NCI-H2171 treated with DMSO at 0.1 percent for 48 hours (cell line): ENCODE results near the gene MAN2A2.
"Not testable (repeated sequence)": the region's sequence is repeated elsewhere in the genome, so short reads cannot be mapped to it uniquely, and the experiment has no call there.

ENCODE experiments used
- DNase-seq: peaks from one replicate; lab custom pipeline; 2025; lab: John Stamatoyannopoulos, UW

Gene MAN2A2

GRCh38 chr15:90871716-90872485 is 31.2 kb upstream of the MAN2A2 start:
- no peak for DNase-seq

DNA sequence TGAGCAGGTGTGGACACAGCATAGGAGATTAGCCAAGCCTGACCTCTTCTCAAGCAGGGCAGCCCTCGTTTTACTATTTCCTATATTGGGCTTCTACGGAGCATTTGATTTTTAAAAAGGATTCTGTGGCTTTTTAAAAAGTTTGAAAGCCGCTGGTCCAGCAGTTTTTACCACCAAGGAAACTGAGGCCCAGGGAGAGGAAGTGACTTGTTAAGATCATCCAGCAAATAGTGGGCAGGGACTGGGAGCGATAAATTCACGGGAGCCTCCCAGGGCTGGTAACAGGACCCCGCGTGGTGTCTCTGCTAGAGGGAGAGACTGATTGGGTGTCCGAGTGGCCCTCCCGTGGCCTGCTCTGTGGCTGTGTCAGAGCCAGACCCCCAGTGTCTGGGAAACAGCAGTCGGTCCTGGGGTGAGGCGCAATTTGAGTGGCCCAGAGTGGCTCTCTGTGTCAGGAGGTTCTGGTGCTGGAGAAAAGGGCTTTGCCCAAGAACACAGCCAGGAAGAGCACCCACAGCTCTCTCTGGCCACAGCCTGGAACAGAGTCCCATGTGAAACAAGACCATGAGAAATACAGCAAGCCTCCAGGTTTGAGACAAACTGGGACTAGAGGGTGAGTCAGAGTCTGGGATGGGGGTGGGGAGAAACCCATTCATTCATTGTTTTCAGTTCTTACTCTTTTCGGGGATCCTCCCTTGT is 30.5 kb upstream of the MAN2A2 start:
- DNase-seq, result no peak

DNA sequence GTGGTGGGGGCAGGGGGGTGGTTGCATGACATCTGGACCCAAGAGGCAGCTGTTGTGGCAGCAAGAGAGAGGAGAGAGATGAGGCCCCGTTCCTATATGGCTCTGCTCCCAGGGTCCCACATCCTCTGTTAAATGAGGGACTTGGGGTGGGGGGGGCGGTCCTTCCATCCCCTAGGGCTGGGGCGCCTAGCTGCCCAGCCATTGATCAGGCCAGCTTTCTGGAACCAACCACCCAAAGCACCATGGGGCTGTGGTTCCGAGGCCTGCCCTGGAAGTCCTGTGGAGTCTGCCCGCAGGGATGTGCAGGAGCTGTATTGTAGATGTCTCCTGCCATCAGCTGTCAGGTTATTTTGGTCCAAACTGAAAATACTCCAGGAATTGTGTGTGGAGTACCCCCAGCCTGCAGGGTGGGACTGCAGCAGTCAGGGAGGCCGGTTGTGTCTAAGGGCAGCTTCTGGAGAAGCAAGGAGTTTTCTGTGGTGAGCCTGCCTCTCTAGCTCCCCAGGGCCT is 29.6 kb upstream of the MAN2A2 start:
- no peak for DNase-seq

DNA sequence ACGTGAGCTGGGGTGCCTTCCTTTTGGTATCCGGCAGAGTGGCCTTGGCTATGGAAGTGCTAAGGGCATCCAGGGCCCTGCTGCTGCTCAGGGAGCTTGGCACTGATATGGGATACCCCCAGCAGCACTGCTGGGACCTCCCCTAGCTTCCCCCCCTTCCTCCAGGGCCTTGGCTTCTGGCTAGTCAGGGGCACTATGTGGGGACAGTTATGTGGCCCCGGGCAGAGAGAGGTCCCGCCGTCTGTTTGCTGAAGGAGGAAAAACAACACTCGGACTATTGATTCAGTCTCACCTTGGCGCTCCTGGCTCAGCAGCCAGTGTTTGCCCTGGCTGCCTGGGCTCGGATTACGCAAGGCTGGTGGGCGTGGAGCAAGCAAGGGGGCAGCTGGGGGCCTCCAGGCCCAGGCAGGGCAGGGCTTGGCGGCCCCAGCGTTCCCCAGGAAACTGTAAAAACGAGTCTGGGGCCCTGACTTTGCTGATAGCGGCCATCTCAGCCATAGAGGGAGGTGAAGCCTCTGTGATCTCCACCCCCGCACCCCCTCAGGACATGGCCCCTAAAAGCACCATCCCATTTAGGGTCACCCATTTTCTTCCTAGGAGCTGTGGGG is 29.0 kb upstream of the MAN2A2 start:
- peak; percentile 35 for DNase-seq

DNA sequence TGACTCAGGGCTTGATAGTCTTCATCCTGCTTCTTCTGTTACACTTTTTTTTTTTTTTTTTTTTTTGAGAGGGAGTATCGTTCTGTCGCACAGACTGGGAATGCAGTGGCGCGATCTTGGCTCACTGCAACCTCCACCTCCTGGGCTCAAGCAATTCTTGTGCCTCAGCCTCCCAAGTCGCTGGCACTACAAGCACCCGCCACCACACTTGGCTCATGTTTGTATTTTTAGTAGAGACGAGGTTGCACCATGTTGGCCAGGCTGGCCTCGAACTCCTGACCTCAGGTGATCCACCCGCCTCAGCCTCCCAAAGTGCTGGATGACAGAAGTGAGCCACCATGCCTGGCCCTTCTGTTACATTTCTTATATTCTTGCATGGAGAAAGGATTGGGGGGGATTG is 28.1 kb upstream of the MAN2A2 start:
- DNase-seq, result not testable (repeated sequence)

GRCh38 chr15:90875549-90875981 is 27.5 kb upstream of the MAN2A2 start:
- no peak for DNase-seq

DNA sequence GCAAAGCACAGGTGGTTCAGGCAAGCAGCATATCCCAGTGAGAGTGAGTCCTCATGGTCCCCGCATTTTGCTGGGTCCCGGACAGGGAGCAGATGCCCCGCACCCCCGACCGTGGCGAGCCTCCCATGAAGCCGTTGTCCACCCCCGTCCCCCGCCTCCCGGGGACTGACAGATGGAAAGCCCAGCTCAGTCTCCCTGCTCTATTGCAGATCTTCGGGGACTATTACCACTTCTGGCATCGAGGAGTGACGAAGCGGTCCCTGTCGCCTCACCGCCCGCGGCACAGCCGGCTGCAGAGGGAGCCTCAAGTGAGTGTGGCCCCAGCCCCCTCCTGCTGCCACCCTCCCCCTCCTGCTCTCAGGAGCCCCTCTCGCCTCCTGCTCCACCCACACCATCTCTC is 27.1 kb upstream of the MAN2A2 start:
- DNase-seq, result no peak

DNA sequence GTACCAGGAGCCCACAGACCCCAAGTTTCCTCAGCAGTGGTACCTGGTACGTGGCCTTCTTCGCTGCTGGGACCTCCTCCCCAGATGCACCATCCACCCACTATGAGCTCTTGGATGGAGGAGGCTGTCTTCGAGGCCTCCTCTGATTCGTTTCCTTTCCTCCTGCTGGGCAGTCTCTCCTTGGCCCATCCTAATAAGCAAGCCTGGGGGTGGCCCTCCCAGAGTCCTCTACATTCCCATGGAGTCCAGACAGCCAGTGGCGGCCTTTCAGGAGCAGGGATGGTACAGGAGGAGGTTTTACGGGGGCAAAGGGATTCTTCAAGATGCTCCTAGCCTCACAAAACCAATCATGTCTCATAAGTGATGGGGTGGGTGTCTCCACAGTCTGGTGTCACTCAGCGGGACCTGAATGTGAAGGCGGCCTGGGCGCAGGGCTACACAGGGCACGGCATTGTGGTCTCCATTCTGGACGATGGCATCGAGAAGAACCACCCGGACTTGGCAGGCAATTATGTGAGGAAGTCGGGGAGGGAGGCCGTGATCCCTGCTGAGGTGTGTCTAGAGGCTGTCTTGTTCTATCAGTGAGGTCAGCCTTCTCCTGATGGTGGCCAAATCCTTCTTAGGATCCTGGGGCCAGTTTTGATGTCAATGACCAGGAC is 26.5 kb upstream of the MAN2A2 start:
- DNase-seq, result no peak

DNA sequence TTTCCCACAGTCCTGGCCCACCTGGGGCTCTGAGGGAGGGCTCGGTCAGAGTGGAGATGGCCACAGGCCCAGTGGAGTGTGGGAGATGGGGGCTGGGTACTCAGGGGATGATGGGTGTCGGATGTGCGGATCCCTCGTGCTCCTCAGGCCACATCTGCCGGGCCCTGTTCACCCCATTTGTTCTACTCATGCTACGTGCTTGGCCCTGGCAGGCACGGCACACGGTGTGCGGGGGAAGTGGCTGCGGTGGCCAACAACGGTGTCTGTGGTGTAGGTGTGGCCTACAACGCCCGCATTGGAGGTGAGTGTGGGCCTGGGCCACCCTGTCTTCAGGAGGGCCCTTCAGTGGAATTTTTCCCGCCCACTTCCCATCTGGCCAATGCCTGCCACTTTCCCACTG is 25.8 kb upstream of the MAN2A2 start:
- no peak for DNase-seq

DNA sequence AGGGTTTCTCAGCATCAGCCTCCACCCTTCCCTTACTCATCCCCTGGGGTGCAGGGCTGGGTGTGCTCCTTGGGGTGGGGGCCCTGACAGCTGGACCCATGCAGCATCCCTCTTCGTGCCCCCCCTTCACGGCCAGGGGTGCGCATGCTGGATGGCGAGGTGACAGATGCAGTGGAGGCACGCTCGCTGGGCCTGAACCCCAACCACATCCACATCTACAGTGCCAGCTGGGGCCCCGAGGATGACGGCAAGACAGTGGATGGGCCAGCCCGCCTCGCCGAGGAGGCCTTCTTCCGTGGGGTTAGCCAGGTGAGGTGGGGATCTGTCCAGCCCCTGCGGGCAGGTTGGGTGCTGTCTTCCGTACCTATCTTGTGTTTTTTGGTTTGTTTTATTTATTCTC is 25.1 kb upstream of the MAN2A2 start:
- no peak for DNase-seq

DNA sequence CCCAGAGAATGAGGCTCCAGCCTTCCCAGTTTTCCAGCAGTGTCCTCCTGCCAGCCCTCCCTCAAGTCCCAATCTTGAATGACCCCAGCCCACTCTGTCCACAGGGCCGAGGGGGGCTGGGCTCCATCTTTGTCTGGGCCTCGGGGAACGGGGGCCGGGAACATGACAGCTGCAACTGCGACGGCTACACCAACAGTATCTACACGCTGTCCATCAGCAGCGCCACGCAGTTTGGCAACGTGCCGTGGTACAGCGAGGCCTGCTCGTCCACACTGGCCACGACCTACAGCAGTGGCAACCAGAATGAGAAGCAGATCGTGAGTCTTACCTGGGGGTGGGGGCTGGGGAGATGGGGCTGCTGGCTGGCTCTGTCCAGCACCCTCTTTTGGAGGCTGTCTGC is 24.4 kb upstream of the MAN2A2 start:
- no peak for DNase-seq

DNA sequence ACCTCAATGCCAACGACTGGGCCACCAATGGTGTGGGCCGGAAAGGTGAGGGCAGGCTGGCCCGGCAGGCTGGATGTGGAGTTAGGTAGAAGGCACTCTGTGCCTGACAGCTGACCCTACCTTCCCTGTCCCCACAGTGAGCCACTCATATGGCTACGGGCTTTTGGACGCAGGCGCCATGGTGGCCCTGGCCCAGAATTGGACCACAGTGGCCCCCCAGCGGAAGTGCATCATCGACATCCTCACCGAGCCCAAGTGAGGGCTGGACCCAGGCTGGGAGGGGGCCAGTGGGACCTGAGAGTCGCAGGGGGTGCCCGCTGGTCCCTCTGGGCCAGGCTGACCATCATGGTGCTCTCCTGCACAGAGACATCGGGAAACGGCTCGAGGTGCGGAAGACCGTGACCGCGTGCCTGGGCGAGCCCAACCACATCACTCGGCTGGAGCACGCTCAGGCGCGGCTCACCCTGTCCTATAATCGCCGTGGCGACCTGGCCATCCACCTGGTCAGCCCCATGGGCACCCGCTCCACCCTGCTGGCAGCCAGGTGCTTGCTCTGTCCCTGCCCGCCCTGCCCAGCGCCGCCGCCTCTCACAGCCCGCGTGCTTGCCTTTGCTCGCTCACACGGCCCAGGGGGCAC is 23.3 kb upstream of the MAN2A2 start:
- no peak for DNase-seq

GRCh38 chr15:90880381-90881145 is 22.5 kb upstream of the MAN2A2 start:
- DNase-seq, result no peak

GRCh38 chr15:90881181-90881977 is 21.7 kb upstream of the MAN2A2 start:
- DNase-seq, result no peak

DNA sequence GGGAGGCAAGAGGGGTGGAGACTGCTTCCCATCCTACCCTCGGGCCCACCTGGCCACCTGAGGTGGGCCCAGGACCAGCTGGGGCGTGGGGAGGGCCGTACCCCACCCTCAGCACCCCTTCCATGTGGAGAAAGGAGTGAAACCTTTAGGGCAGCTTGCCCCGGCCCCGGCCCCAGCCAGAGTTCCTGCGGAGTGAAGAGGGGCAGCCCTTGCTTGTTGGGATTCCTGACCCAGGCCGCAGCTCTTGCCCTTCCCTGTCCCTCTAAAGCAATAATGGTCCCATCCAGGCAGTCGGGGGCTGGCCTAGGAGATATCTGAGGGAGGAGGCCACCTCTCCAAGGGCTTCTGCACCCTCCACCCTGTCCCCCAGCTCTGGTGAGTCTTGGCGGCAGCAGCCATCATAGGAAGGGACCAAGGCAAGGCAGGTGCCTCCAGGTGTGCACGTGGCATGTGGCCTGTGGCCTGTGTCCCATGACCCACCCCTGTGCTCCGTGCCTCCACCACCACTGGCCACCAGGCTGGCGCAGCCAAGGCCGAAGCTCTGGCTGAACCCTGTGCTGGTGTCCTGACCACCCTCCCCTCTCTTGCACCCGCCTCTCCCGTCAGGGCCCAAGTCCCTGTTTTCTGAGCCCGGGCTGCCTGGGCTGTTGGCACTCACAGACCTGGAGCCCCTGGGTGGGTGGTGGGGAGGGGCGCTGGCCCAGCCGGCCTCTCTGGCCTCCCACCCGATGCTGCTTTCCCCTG is 21.0 kb upstream of the MAN2A2 start:
- no peak for DNase-seq

GRCh38 chr15:90882781-90883525 is 20.1 kb upstream of the MAN2A2 start:
- DNase-seq, result no peak

DNA sequence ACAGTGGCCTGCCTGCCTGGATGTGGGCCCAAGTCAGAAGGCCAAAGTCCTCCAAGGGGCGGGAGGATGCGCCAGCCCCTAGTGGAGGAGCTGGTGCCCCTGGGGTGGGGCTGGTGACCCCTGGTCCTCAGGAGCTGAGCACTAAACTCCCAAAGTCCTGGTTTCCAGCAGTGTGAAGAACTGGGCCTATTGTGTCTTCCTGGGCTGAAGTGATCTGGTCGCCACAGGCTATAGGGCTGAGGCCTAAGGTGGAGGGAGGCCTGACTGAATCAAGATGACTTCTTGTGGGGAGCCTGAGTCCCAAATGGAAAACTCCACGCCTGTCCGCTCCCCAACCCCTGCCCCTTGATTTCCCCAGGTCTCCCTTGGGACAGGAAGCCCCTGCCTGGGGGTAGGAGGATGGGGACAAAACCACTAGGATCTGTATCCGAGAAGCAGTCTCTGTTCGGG is 19.6 kb upstream of the MAN2A2 start:
- no peak for DNase-seq

- no peak for DNase-seq
Measured at GRCh38 chr15:90883976-90884718, 19.0 kb upstream of the MAN2A2 start, which contains the start of gene FES. FES (plus strand) TSS chr15:90884504; CDS start chr15:90885046, 542 bp downstream.
